Measurements from ENCODE around the gene EPAS1. TPM values are rescaled to one million over a fixed set of nuclear protein-coding genes. Genes with fewer than 3 reads are reported as not detected.

The EPAS1 gene
- total and polyA plus RNA-seq, 4 donors = 26.2 to 193 (median 61.1) TPM

GRCh38 chr2:46326231-46326980, 29.2 kb downstream of the EPAS1 start:
- no peak overlapping the region for H3K4me3 ChIP-seq (ENCODE audit: low read depth in 1 of 3, low read length in 3 of 3)
- peak overlapping the region; percentile 86 to 93 for H3K27ac ChIP-seq (ENCODE audit: low read depth in 1 of 2, low read length in 2 of 2)
- no peaks in the 10 kb centered on the region for H3K27me3 ChIP-seq (ENCODE audit: control insufficient read depth in 4 of 4, insufficient read depth in 4 of 4, low read length in 3 of 4)
- no peak for TF ChIP-seq TAF1 (conservative IDR thresholded peaks at IDR 0.05)
- TF ChIP-seq HNF4G (IDR thresholded peaks at IDR 0.05) = no peak
- peak; percentile 73 for TF ChIP-seq SP1 (IDR thresholded peaks at IDR 0.05)
- TF ChIP-seq YY1 (IDR thresholded peaks at IDR 0.05) = peak; percentile 94
- TF ChIP-seq JUND (IDR thresholded peaks at IDR 0.05) = peak in 1 of 2 donors; percentile 48
- peak; percentile 66 to 85 for TF ChIP-seq HNF4A (conservative IDR thresholded peaks at IDR 0.05)
- peak in 1 of 2 donors; percentile 82 for TF ChIP-seq EGR1 (IDR thresholded peaks at IDR 0.05; ENCODE audit: low read depth in 2 of 2)
- TF ChIP-seq NR2F2 (IDR thresholded peaks at IDR 0.05) = no peak
- peak; percentile 65 to 93 for TF ChIP-seq RXRA (IDR thresholded peaks at IDR 0.05)
- TF ChIP-seq GABPA (IDR thresholded peaks at IDR 0.05 in 1 of 2, conservative IDR thresholded peaks at IDR 0.05 in 1 of 2) = peak in 1 of 2 donors; percentile 40
- peak; percentile 30 to 49 for TF ChIP-seq RAD21 (IDR thresholded peaks at IDR 0.05)
- TF ChIP-seq REST (IDR thresholded peaks at IDR 0.05) = peak; percentile 67
- peak; percentile 94 for TF ChIP-seq MAX (IDR thresholded peaks at IDR 0.05)
- TF ChIP-seq ZBTB33 (IDR thresholded peaks at IDR 0.05) = peak; percentile 91
- TF ChIP-seq CTCF (IDR thresholded peaks at IDR 0.05; ENCODE audit: low read depth, low read length, missing input control) = no peak
- TF ChIP-seq FOXA2 (IDR thresholded peaks at IDR 0.05) = peak; percentile 83
- TF ChIP-seq FOXA1 (IDR thresholded peaks at IDR 0.05) = peak; percentile 65
- TF ChIP-seq ATF3 (IDR thresholded peaks at IDR 0.05) = peak; percentile 50
- WGBS = 40% methylated on average over 8 of the region's 8 CpGs
- no peaks in the 10 kb centered on the region for H3K36me3 ChIP-seq (ENCODE audit: control insufficient read depth in 4 of 4, insufficient read depth in 3 of 4, low read depth in 1 of 4, low read length in 3 of 4)
- peak; percentile 68 for DNase-seq (ENCODE audit: low spot score)
- peaks cover 32 to 86% (median 70%) of the 10 kb centered on the region in 4 donors for H3K4me1 ChIP-seq (ENCODE audit: control insufficient read depth in 4 of 4, insufficient read depth in 4 of 4, low read length in 3 of 4)
- H3K9me3 ChIP-seq (ENCODE audit: control insufficient read depth in 4 of 4, low read length in 3 of 4) = no peaks in the 10 kb centered on the region
- peak overlapping the region in 1 of 2 donors; percentile 4 for H3K9ac ChIP-seq (ENCODE audit: low read depth in 1 of 2, low read length in 2 of 2)

Data from liver (tissue), 9 donors.